Measurements from ENCODE around the gene DMAC1.

DMAC1 gene, protein sequence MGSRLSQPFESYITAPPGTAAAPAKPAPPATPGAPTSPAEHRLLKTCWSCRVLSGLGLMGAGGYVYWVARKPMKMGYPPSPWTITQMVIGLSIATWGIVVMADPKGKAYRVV

DNA sequence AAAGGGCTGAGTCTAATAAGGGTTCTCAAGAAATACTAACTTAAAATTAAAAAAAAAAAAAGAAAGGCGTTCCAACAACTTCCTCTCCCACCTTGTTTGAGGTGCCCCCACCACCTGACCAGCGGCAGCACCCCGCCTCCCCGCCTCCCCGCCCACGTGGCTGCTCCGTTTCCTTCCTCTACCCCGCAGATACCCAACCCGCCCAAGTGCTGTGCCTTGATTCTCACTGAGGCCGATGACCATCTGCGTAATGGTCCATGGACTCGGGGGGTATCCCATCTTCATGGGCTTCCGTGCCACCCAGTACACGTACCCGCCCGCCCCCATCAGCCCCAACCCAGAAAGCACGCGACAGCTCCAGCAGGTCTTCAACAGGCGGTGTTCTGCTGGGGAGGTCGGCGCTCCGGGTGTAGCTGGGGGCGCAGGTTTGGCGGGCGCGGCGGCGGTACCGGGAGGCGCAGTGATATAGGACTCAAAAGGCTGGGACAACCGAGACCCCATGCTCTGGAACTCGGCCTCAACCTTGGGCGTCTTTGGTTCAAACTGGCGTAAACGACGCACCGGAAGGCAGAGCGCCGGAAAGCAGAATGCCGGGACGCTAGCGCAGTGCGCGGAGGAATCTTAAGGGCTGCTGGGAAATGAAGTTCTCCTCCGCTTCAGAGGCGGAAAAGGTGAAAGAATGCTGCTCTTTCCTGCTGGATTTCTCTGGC, at the start of gene DMAC1:
DMAC1 (minus strand) TSS at position 545 of the 710 bp plus-strand sequence; CDS start at position 501, 44 bp downstream.
- peak; percentile 85 for DNase-seq

DNA sequence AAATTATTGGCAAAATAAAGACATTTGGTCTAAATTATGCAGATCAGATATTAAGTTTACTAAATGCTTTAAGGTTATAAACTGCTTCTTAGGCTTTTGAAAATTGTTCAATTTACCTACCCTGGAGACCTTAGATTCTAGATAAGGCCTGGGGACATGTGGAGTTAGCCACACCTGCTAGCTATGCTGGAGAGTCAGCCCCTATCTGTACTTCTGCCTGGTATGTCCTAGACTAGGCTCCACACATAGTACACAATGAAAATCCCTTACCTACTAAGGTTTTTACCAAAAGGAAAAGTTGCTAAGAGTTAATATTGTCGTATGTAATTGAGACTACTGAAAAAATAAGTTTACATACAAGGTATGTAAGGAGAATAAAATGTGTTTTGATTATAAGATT, 49.8 kb upstream of the DMAC1 start:
- DNase-seq, result no peak

DNA sequence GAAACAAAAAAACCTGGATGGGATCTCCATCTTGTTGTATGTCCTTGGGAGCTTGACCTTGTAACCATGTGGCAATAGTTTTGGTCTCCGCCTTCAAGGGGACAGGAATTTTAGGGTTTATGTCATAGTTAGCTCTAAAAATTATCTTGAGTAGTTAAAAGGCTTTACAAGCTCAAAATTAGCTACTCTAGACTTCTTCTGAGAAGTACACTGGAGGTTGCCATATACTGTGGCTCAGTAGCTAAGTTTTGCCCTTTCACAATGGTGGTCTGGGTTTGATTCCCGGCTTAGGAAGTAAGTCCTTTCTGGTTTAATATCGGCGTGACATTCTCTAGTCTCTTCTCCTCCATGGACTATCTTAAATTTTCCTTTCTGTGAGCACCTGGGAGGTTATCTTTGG, 48.9 kb upstream of the DMAC1 start:
- no peak for DNase-seq

DNA sequence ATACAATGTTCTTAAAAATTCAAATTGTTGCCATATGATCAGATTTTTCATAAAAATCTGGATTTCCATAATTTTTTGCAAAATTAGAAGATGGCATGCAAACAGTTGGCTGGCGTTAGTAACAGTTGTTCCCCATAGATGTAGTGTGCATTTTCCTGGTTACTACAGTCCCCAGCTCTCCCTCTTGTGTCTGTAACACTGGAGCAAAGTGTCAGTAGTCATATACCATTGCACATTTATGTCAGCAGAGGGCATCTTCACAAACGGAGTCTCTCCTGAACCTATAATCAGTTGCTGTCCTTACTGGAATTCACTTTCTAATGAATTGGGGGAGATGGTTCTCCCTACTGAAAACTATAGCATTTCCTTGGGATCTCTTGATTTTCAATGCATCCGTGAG, 44.7 kb upstream of the DMAC1 start:
- DNase-seq, result no peak

DNA sequence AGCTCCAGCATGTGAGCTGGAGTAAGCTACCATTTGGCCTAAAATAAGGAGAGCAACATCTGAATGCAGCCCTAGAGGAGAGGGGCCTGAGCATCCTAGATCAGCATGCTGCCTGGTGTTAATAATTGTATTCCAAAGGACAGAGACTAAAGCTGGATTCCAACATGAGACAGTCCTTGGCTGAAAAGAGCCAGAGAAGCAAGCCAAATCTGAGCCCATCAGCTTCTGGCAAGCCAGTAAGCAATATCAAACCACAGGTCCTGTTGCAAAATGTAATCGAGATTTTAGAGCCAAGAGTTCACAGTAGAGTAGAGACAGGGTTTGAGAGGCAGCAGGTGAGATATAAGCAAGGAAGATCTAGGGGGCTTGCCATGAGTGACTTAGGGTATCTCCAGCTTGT, 42.3 kb upstream of the DMAC1 start:
- DNase-seq, result no peak

DNA sequence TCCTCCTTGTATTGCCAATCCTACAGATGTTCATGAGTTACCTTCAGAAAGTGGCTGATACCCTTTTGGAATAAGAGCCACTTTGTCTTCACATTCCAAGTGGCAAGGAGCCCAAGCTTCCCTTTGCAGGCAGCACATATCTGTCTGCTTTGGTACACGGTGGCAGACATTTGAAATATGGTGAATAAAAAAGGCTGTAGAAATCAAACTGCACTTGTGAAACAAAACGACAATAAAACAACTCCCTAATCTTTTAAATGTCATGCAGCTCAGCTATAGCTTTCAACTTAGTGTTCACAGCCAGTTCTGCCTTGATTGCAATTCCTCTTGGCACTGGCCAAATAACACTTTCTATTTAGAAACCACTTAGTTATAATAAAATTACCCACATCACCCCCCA, 35.0 kb upstream of the DMAC1 start:
- DNase-seq, result no peak

DNA sequence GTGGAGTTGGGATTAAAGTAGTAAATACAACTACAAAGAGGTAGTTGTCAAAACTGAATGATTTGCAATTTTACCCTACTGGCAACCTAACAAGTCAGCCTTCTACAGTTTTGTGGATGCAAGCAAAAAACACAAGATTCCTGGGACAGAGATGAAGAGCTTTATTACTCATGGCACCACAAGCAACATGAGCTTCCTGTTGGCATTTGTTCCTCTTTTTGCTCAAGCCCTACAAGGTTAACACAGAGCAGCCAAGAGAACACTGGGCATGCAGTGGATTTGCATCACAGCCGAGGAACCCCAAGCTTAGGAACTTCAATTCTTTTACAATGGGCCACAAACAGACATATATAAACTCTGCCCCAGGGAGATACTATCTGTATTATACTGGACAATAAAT, 28.8 kb upstream of the DMAC1 start:
- DNase-seq, result no peak

DNA sequence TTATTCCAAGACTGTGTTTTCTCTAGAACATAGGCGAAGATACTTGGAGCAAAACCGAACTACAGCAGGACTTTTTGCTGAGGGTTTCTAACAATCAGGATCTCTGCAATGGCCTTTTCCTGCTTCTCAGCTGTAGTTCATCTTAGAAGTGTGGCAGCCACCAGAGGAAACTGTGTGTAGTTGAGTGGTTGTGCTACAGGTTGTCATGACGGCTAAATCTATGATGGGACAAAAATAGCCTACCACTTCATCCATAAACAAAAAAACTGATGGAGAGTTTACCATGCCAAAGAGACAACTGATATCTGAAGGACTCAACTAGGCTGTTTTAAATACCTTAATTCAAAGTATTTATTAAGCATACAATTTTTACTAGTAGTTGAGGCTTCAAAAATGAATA, 28.2 kb upstream of the DMAC1 start:
- DNase-seq, result no peak

DNA sequence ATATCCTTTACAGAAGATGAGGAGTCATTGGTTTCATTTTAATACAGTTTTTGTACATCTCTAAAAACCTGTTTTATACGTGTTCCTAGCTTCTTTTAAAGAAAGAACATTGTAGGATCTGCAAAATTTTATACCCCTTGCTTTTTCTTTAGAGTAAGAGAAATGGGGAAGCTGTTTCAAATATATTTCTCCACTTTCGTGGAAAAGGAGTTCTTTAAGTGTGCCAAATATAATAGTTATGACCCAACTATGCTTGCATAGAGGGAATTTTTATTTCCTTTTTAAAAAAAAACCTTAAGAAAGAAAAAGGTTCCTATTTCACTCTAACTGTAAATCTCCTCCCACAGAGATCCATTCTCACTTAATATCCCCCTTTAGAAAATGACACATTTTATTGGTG, 27.5 kb upstream of the DMAC1 start:
- DNase-seq, result no peak

DNA sequence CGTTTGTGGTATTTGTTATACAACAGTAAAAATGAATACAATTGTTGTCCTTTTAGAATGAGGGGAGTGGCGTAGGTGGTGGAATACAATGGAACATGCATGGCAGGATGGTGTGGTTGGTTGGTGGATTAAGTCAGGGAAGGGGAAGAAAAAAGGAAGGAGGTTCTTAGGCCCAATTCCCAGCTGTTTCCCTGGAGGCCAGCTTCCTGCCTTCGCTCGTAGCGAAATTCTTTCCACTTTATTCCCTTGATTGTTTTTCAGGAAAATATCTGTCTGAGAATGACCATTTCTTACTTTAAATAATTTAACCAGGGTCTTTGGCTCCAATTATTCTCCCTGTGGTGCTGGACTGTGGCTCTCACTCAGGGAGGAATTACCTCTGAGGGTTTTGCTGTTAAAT, 24.1 kb upstream of the DMAC1 start:
- no peak for DNase-seq

DNA sequence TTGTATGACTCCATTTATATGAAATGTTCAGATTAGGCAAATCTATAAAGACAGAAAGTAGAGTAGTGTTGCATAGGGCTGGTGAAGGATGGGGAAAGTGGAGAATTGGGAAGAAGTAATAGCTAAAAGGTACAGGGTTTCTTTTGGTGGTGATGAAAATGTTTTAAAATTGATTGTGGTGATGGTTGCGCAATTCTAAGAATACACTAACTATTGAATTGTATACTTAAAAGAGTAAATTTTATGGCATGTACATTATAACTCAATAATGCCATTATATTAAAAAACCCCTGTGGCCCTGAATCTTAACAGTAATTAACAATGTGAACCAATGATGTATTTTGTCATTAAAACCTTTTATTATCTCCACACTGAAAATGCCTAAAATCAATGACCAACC, 20.4 kb upstream of the DMAC1 start:
- no peak for DNase-seq

DNA sequence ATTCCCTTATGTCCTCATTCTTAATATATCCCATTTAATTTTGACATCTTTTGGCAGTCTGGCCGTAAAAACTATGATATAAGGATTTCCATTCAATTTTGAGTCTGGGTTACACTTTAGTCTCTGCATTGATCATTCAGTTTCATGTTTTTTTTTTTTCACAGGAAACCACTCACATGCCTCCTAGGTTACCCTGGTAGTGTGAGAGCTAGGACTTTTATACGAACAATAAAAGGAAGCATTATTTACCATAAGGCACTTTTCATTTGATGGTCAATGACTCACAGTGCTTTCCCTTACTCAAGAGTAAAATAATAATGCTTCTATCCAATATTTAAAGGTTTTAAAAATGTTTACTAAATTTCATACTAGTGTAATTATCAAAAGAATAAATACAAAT, 16.4 kb upstream of the DMAC1 start:
- no peak for DNase-seq

DNA sequence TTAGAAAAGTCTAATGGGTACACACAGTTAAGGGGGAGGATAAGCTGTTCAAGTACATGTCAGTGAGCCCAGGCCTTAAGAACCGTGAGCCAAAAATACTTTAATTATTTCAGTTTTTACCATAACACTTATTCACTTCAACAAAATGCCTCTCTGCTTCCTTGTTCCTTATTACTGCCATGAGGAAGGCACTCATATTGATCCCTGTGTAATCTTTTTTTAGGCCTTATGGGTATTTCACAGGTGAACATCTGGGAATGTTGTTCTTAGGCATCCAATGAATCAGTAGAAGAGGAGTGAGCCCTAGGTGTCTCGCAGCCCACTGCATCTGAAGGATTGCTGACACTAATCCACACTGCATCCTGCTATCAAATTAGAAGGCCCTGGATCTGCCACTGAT, 13.5 kb upstream of the DMAC1 start:
- no peak for DNase-seq

DNA sequence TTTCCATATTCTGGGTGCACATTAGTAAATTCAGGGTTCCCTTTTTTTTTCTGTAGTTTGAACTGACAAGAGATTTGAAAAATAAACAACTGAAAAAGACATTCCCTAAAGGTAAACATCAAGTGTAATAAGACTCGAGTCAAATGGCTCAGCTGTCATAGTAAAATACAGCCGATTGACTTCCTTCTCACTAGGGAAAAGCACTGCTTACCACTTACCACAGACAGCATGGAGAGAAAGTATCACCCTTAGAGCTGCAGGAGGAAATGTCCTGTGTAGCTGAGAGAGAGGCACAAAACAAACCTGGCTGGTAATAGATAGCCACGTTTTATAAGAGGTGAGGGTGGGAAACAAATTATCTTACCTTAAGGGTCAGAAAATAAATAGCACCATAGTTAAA, 12.1 kb upstream of the DMAC1 start:
- peak; percentile 17 for DNase-seq

DNA sequence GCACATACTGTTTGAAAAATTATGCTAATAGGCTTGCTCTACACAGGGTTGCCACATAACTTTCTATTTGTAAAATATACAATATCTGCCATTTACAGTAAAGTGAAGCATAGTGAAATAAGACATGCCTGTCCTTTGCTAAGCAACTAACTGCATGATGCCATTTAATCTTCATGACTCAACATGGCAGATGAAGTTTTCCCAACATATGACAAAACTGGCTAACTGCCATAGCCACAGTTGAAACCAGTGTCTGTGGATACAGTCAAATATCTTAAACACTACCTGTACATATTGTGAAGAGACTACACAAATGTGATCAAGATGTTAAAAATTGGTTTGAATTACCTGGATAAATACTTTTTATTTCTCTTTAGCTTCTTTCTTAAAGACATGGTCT, 3.1 kb upstream of the DMAC1 start:
- no peak for DNase-seq

DNA sequence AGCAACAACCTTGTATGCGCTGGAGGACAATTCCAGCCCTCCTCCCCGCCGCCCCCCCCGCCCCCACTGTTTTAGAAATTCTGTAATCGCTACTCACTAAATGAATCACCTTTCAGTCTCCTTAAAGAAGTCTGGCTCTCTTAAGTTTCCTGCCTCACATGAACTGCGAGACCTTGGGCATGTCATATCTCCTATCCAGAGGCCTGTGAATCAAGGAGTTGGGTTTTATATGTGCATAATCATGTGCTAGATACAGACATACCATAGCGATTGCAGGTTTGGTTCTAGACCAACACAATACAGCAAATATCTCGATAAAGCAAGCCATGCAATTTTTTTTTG, 337 bp upstream of the DMAC1 start:
- no peak for DNase-seq

DNA sequence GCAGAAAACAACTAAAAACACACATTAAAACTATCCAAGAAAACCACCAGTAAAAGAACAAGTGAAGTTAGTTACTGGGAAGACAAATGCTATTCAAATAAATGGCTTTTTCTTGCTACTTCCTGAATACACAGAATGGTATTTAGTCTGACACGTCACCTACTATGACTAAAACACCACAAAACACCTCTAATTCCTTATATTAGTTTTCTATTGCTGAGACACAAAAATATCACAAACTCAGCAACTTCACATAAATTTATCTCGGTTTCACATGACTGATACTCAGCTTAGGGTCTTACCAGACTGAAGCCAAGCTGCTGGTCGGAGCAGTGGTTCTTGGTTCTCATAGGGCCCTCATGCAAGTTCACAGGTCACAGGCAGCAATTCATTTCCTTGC, 5.4 kb downstream of the DMAC1 start:
- DNase-seq, result no peak

DNA sequence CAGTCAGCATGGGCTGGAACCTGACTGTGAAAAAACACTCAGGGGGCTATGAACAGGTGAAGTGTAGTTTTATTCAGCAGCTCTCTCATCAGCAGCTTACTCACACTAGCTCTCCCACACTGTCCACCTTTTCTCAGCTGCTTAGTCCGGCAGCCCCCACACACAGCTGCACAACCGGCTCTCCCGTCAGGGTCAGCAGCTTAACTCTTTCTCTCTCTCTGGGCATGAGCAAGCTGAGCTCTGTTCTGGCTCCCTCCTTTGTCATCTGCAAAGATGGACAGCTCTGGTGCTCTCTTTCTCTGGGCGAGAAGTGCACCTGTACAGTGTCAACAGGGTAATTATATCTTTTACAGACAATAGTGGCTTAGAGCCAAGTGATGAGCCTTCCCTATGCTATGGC, 8.2 kb downstream of the DMAC1 start:
- no peak for DNase-seq

DNA sequence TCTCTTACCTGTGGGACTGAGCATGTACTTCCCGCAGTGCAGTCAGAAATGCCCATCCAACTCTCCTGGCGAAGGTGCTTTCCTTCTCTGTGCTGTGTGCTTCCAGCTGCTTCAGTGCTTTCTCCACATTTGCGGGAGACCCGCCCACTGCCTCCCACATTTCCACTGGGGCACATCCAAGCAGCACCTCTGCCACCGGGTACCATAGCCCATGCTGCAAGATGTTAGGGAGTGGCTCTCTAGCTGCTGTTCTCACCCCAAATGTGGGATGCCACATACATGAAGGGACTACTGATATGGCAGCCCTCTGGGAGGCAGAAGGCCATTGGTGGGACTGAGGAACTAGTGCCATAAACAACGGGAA, 8.8 kb downstream of the DMAC1 start:
- no peak for DNase-seq

DNA sequence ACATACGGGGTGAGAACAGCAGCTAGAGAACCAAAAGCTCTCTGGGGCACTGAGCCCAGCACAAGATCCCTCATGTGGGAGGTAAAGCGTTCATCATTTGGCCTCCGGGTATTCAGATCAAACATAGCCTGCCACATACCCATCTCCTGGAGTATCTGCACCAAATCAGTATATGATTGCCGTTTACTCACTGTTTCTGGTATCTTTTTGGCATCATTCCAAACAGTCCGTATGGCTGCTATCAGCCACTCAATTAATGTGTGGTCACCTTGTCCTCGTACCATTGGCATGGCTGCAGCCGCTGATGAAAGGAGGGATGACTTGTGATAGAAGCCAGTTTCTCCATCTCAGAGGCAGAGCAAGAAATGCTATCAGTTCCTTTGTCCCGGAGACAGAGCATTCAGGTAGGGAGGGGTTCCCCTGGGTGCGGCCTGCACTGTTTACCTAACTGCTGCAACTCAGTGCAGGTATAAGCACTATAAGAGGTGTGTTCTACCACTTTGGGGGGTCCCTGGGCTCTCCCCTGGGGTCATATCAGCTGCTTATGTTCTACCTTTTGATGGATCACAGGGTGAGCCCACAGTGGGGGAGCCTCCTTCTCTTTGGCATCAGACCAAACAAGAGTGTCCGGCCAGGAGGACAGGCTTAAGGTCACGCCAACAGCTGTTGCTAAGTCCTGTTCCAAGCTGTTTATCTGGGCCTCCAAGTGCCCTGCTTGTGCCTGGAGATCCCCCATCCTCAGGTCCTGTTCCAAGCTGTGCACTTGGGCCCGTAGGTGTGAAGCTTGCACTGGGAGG, 9.4 kb downstream of the DMAC1 start:
- DNase-seq, result no peak

DNA sequence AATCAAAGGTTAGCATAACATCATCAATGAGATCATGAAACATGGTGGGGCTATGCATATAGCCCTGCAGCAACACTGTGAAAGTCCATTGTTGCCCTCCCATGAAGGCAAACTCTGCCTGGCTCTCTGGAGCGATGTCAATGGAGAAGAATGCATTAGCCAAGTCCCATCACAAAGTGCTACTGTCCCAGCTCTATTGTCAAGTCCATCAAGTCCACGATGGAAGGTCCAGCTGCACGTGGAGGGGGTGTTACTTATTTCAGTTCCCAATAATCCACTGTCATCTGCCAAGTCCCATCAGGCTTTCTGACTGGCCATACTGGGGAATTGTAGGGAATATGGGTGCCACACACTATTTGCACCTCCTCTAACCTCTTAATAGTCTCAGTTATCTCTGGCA, 10.8 kb downstream of the DMAC1 start:
- no peak for DNase-seq

DNA sequence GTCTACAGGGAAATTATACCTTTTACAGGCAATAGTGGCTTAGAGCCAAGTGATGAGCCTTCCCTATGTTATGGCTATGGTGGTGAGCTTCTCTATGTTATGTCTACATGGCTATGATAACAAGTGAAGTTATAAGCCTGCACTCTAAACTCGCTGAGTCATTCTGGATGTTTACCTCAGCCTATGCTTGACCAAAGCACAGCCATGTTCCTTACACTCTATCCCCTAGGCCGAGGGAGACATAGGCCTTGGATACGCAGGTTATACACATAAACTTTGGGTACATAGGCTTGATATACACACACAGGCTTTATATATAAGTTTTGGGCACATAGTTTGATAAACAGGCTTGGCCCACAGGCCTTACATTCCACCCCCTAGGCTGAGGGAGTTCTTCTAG, 13.8 kb downstream of the DMAC1 start:
- DNase-seq, result no peak

DNA sequence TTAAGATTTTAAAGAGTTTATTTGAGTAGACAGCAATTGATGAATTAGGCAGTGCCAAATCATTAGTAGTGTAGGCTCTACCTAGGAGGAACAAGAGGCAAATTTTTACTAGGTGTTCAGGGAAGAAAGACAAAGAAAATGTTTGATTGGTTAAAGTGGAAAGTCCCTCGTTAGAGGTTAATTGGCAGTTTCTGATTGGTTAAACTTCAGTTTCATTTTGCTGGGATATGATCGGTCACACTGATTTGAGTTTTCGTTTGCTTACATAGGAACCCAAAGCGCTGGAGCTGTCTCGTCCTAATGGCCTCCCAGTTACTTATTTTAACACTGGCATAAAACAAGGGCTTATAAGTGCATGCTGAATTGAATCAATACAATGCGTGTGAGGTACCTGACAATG, 15.1 kb downstream of the DMAC1 start:
- no peak for DNase-seq

DNA sequence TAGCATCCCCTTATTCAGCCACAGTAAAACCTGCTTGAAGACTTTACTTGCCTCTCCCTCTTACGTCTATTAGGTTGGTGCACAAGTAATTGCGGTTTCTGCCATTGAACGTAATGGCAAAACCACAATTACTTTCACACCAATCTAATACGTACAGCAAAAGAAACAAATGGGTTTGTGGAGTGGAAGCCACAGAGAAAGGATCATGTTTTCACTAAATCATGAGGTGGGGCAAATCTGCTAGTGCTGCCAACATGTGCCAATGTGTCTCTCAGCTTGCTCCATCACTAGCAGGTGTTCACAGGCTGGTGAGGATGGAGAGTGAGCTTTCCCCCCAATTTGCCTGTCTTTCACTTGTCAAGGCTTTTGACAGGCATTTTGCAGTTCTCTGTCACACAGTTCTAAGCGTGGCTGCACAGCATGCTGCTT, 15.9 kb downstream of the DMAC1 start:
- DNase-seq, result no peak

All from retina (tissue), 1 donor.